ENCODE measurements around the gene RAB5B.

Gene RAB5B

GRCh38 chr12:56004211-56004610, 30.3 kb downstream of the RAB5B start:
- DNase-seq (ENCODE audit: low spot score in 2 of 2) (no peak), ATAC-seq (ENCODE audit: low read depth) (no peak)
- no peaks in the 10 kb centered on the region for H3K36me3 Mint-ChIP-seq
- no peak overlapping the region for H3K4me3 Mint-ChIP-seq
- no peaks in the 10 kb centered on the region for H3K9me3 Mint-ChIP-seq
- H3K27ac Mint-ChIP-seq = no peak overlapping the region
- H3K27me3 Mint-ChIP-seq = no peaks in the 10 kb centered on the region
- H3K4me1 Mint-ChIP-seq = peaks cover 13% of the 10 kb centered on the region

DNA sequence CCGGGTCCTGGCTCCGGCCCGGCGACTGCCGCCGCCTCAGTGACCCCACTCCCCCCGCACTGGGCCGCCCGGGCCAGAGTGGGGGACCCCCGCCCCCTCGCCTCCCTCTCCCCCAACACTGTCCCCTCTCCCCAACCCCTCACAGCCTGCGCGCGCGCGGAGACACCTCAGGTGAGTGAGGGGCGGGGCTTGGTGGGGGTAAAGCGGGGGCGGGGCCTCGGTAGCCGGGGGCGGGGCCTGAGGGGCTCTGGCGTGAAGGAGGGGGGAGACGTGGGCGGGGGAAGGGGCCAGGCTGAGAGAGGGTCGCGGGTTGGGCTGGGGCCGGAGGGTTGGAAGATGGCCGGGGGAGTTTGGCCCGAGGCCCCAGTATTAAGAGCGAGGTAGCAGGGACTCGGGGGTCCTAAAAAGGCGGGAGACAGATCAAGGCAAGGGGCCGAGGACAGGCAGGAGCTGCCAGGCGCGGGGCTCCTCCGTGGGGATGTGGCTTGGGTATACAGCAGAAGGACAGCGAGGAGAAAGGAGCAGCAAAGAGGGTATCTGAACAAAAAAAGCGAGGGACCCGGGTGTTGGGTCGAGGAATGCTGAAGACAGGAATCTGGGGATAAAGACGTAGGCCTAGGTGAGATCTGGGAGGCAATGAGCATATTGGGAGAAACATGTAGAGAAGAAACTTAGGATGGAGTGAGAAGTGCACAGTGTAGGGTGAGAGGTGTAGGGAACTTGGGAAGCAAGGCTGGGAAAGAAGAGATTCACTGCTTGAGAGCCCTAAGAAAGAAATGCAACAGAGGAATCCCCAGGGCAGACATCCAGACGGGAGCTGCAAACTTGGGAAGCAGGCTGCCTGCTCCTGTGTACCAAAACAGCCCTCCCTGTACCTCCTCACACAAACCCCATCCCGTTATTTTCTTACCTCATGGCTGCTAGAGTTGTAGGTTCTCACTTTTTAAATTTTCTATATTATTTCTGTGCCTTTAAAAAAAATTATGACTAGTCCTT, 34.0 kb downstream of the RAB5B start:
- Mint-ChIP-seq H3K9me3 (no peaks in the 10 kb centered on the region), H3K36me3 (no peaks in the 10 kb centered on the region), H3K4me1 (peaks cover 13% of the 10 kb centered on the region), H3K27ac (peak overlapping the region; percentile 80), H3K4me3 (peak overlapping the region; percentile 87), H3K27me3 (no peaks in the 10 kb centered on the region)
- ATAC-seq (ENCODE audit: low read depth) (peak; percentile 88), DNase-seq (ENCODE audit: low spot score in 2 of 2) (peak in 1 of 2 donors; percentile 49)

GRCh38 chr12:56010111-56010570, 36.3 kb downstream of the RAB5B start:
- no peak for DNase-seq (ENCODE audit: low spot score in 2 of 2)
- Mint-ChIP-seq H3K4me1 (peaks cover 13% of the 10 kb centered on the region), H3K27ac (no peak overlapping the region), H3K9me3 (no peaks in the 10 kb centered on the region), H3K27me3 (no peaks in the 10 kb centered on the region), H3K4me3 (peak overlapping the region; percentile 0), H3K36me3 (peaks cover 2% of the 10 kb centered on the region)
- ATAC-seq (ENCODE audit: low read depth) = no peak

- Mint-ChIP-seq H3K27me3 (no peaks in the 10 kb centered on the region), H3K4me3 (no peak overlapping the region), H3K36me3 (peaks cover 2% of the 10 kb centered on the region), H3K9me3 (no peaks in the 10 kb centered on the region), H3K27ac (no peak overlapping the region), H3K4me1 (peaks cover 11% of the 10 kb centered on the region)
- DNase-seq (ENCODE audit: low spot score in 2 of 2) (no peak), ATAC-seq (ENCODE audit: low read depth) (no peak)
These were observed 37.7 kb downstream of the RAB5B start for GRCh38 chr12:56011509-56012090.

GRCh38 chr12:56013482-56013881, 39.6 kb downstream of the RAB5B start:
- no peak for ATAC-seq (ENCODE audit: low read depth)
- Mint-ChIP-seq H3K27me3 (no peaks in the 10 kb centered on the region), H3K4me3 (no peak overlapping the region), H3K36me3 (peaks cover 9% of the 10 kb centered on the region), H3K27ac (no peak overlapping the region), H3K4me1 (peaks cover 2% of the 10 kb centered on the region), H3K9me3 (no peaks in the 10 kb centered on the region)
- no peak for DNase-seq (ENCODE audit: low spot score in 2 of 2)

- no peak for DNase-seq (ENCODE audit: low spot score in 2 of 2)
- Mint-ChIP-seq H3K27me3 (no peaks in the 10 kb centered on the region), H3K9me3 (no peaks in the 10 kb centered on the region), H3K36me3 (peaks cover 9% of the 10 kb centered on the region), H3K4me1 (no peaks in the 10 kb centered on the region), H3K27ac (no peak overlapping the region), H3K4me3 (no peak overlapping the region)
- ATAC-seq (ENCODE audit: low read depth) = no peak
These were observed 40.3 kb downstream of the RAB5B start for GRCh38 chr12:56014205-56014604.

GRCh38 chr12:56017181-56017580, 43.3 kb downstream of the RAB5B start:
- H3K4me1 Mint-ChIP-seq = peaks cover 8% of the 10 kb centered on the region
- ATAC-seq (ENCODE audit: low read depth) (no peak), DNase-seq (ENCODE audit: low spot score in 2 of 2) (no peak)
- no peak overlapping the region for H3K4me3 Mint-ChIP-seq
- H3K27ac Mint-ChIP-seq = no peak overlapping the region
- peaks cover 2% of the 10 kb centered on the region for H3K27me3 Mint-ChIP-seq
- peaks cover 9% of the 10 kb centered on the region for H3K36me3 Mint-ChIP-seq
- no peaks in the 10 kb centered on the region for H3K9me3 Mint-ChIP-seq

GRCh38 chr12:56018356-56018755, 44.5 kb downstream of the RAB5B start:
- DNase-seq (ENCODE audit: low spot score in 2 of 2) (no peak), ATAC-seq (ENCODE audit: low read depth) (no peak)
- H3K9me3 Mint-ChIP-seq = no peaks in the 10 kb centered on the region
- peaks cover 9% of the 10 kb centered on the region for H3K36me3 Mint-ChIP-seq
- no peak overlapping the region for H3K27ac Mint-ChIP-seq
- H3K4me1 Mint-ChIP-seq = peaks cover 8% of the 10 kb centered on the region
- H3K27me3 Mint-ChIP-seq = peaks cover 2% of the 10 kb centered on the region
- H3K4me3 Mint-ChIP-seq = no peak overlapping the region

- Mint-ChIP-seq H3K9me3 (no peaks in the 10 kb centered on the region), H3K27ac (no peak within 1 kb of the TSS), H3K36me3 (peaks cover 7% of the 10 kb centered on the region), H3K4me3 (peak within 1 kb of the TSS; percentile 66), H3K4me1 (peaks cover 8% of the 10 kb centered on the region), H3K27me3 (peaks cover 2% of the 10 kb centered on the region)
- no peak for DNase-seq (ENCODE audit: low spot score in 2 of 2)
- peak; percentile 24 for ATAC-seq (ENCODE audit: low read depth)
These were observed 46.7 kb downstream of the RAB5B start, which contains the start of gene IKZF4 for GRCh38 chr12:56020423-56021184. IKZF4 (plus strand) TSS chr12:56021043; CDS start chr12:56021494, 451 bp downstream.

- no peak for DNase-seq (ENCODE audit: low spot score in 2 of 2)
- no peaks in the 10 kb centered on the region for H3K9me3 Mint-ChIP-seq
- no peak overlapping the region for H3K4me3 Mint-ChIP-seq
- peaks cover 2% of the 10 kb centered on the region for H3K27me3 Mint-ChIP-seq
- no peak overlapping the region for H3K27ac Mint-ChIP-seq
- H3K36me3 Mint-ChIP-seq = peaks cover 4% of the 10 kb centered on the region
- no peak for ATAC-seq (ENCODE audit: low read depth)
- peaks cover 8% of the 10 kb centered on the region for H3K4me1 Mint-ChIP-seq
These were observed 48.1 kb downstream of the RAB5B start for GRCh38 chr12:56021889-56022497.

- H3K9me3 Mint-ChIP-seq = no peaks in the 10 kb centered on the region
- H3K36me3 Mint-ChIP-seq = peaks cover 6% of the 10 kb centered on the region
- ATAC-seq (ENCODE audit: low read depth) (no peak), DNase-seq (ENCODE audit: low spot score in 2 of 2) (no peak)
- H3K4me1 Mint-ChIP-seq = no peaks in the 10 kb centered on the region
- H3K4me3 Mint-ChIP-seq = no peak overlapping the region
- H3K27me3 Mint-ChIP-seq = no peaks in the 10 kb centered on the region
- H3K27ac Mint-ChIP-seq = no peak overlapping the region
These were observed 54.8 kb downstream of the RAB5B start for GRCh38 chr12:56028511-56029165.

DNA sequence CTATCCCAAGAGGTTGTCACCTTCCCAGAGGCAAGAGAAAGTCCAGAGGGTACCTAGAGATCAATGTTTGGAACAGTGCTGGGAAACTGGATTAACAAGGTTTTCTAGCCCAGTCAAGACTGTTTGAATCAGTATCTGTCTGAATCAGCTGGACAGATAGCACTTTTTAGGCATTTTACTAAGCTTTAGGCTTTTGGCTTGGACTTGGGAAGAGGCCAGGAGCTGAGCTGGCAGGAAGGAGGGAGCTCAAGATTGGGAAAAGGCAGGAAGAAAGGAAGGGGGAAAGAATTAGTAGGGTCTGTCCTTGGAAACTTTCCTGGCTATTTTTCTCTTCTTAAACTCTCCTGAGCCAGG, 55.3 kb downstream of the RAB5B start:
- Mint-ChIP-seq H3K4me3 (no peak overlapping the region), H3K27me3 (no peaks in the 10 kb centered on the region)
- no peak for DNase-seq (ENCODE audit: low spot score in 2 of 2)

DNA sequence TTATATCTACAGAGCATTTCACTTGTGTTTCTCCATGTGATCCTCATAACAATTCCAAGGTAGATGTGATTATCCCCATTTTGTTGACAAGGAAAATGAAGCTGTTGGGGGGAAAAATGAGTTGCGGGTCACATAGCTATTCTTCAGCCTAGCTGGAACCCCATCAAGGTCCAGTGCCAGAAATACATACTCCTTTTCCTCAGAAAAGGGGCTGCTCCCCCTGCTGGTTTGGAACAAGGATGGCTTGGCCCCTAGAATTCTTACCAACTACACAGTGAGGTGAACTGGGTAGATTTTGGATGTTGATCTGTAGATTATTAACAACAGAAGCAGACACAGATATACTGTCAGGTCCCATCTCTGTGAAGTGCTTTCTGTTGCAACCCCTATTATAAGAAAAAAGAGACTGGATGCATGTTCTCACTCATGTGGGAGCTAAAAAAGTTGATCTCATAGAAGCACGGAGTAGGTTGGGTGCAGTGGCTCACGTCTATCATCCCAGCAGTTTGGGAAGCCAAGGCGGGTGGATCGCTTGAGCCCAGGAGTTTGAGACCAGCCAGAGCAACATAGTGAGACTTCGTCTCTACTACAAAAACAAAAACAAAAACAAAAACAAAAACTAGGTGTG, 55.9 kb downstream of the RAB5B start:
- H3K4me1 Mint-ChIP-seq = no peaks in the 10 kb centered on the region

More for the DNA sequence above, 55.3 kb downstream of the RAB5B start:
- Mint-ChIP-seq H3K36me3 (peaks cover 6% of the 10 kb centered on the region), H3K27ac (peak overlapping the region; percentile 17), H3K4me1 (no peaks in the 10 kb centered on the region), H3K9me3 (no peaks in the 10 kb centered on the region)
- no peak for ATAC-seq (ENCODE audit: low read depth)

More for the DNA sequence above, 55.9 kb downstream of the RAB5B start:
- H3K4me3 Mint-ChIP-seq = no peak overlapping the region
- ATAC-seq (ENCODE audit: low read depth) (peak; percentile 59), DNase-seq (ENCODE audit: low spot score in 2 of 2) (peak in 1 of 2 donors; percentile 23)
- no peaks in the 10 kb centered on the region for H3K27me3 Mint-ChIP-seq
- peaks cover 6% of the 10 kb centered on the region for H3K36me3 Mint-ChIP-seq
- peak overlapping the region; percentile 17 for H3K27ac Mint-ChIP-seq
- no peaks in the 10 kb centered on the region for H3K9me3 Mint-ChIP-seq
